GM12878 (cell line): Measurements from ENCODE around the gene TNF.

Source experiments
- CTCF ChIP-seq, 3 experiments: IDR thresholded peaks in 2 of 3; conservative IDR thresholded peaks in 1 of 3; 2 replicates each; pipeline ENCODE4 v1.5.1; 2011; ENCODE audit warnings: low read depth in 3 of 3, low read length in 3 of 3, mild to moderate bottlenecking in 3 of 3, control low read depth in 2 of 3, moderate library complexity in 2 of 3, inconsistent platforms in 1 of 3, mixed read lengths in 1 of 3; ENCODE audit not compliant: control insufficient read depth in 2 of 3, insufficient read depth in 1 of 3; ENCODE audit errors: extremely low read depth in 1 of 3
- FOS ChIP-seq: IDR thresholded peaks from 3 replicates; pipeline ENCODE4 v1.6.1; 2011; ENCODE audit warnings: borderline replicate concordance; ENCODE audit not compliant: insufficient read length; ENCODE audit errors: extremely low read depth
- NR2C2 ChIP-seq: IDR thresholded peaks from 2 replicates; pipeline ENCODE4 v1.6.1; 2011; ENCODE audit warnings: borderline replicate concordance, low read depth; ENCODE audit not compliant: control insufficient read depth, insufficient read length
- RAD51 ChIP-seq: fragments of 450-650 bp; IDR thresholded peaks from 2 replicates; pipeline ENCODE4 v1.6.1; 2016; ENCODE audit warnings: moderate library complexity, mild to moderate bottlenecking, inconsistent platforms
- SIX5 ChIP-seq: IDR thresholded peaks from 2 replicates; pipeline ENCODE4 v1.6.1; 2011; ENCODE audit warnings: mild to moderate bottlenecking, low read depth, low read length, moderate library complexity; ENCODE audit not compliant: severe bottlenecking

- TF ChIP-seq FOS (no peak), CTCF (IDR thresholded peaks at IDR 0.05 in 2 of 3, conservative IDR thresholded peaks at IDR 0.05 in 1 of 3; ENCODE audit: control insufficient read depth in 2 of 3, extremely low read depth in 1 of 3, insufficient read depth in 1 of 3, low read depth in 3 of 3, low read length in 3 of 3) (no peak), RAD51 (no peak), SIX5 (no peak), NR2C2 (no peak)
Observed at GRCh38 chr6:31548544-31548873, 26.9 kb upstream of the TNF start.
